ENCODE results near the gene GNG12. TPM values are rescaled to one million over a fixed set of nuclear protein-coding genes. Genes with fewer than 3 reads are reported as not detected.

The GNG12 gene
- total RNA-seq, 6 donors from 2014 or later, result 14.3 to 54.6 (median 45.1) TPM

- peaks cover 0 to 2% (median 0%) of the 10 kb centered on the region in 4 donors for H3K27me3 ChIP-seq
- H3K9me3 ChIP-seq, result no peaks in the 10 kb centered on the region
- H3K36me3 ChIP-seq, result no peaks in the 10 kb centered on the region
- no peak for TF ChIP-seq POLR2AphosphoS5 (IDR thresholded peaks at IDR 0.05)
- TF ChIP-seq, protein P1, sequence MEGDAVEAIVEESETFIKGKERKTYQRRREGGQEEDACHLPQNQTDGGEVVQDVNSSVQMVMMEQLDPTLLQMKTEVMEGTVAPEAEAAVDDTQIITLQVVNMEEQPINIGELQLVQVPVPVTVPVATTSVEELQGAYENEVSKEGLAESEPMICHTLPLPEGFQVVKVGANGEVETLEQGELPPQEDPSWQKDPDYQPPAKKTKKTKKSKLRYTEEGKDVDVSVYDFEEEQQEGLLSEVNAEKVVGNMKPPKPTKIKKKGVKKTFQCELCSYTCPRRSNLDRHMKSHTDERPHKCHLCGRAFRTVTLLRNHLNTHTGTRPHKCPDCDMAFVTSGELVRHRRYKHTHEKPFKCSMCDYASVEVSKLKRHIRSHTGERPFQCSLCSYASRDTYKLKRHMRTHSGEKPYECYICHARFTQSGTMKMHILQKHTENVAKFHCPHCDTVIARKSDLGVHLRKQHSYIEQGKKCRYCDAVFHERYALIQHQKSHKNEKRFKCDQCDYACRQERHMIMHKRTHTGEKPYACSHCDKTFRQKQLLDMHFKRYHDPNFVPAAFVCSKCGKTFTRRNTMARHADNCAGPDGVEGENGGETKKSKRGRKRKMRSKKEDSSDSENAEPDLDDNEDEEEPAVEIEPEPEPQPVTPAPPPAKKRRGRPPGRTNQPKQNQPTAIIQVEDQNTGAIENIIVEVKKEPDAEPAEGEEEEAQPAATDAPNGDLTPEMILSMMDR (IDR thresholded peaks at IDR 0.05), result no peak
- TF ChIP-seq POLR2A (IDR thresholded peaks at IDR 0.05), result no peak
- TF ChIP-seq EP300 (IDR thresholded peaks at IDR 0.05), result no peak
- no peak overlapping the region for H3K27ac ChIP-seq
- ATAC-seq (ENCODE audit: low FRiP score in 2 of 2) (no peak), DNase-seq (no peak)
- no peak overlapping the region for H3K4me3 ChIP-seq
- peaks cover 0 to 7% (median 1%) of the 10 kb centered on the region in 4 donors for H3K4me1 ChIP-seq
Observed at GRCh38 chr1:67843746-67844145, 10.5 kb upstream of the GNG12 start.

DNA sequence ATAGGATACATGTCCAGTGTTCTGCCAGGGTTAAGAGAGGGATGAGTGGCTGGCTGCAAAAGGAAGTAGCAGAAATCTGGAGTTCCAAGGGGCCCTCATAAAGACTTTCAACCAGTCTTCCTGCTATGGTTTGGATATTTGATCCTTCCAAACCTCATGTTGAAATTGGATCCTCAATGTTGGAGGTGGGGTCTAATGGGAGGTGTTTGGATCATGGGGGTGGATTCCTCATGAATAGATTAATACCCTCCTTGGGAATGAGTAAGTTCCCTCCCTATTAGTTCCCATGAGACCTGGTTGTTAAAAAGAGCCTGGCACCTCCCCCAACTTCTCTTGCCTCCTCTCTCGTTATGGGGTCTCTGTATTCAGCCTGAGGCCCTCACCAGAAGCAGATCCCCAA lies 10.1 kb upstream of the GNG12 start:
- no peaks in the 10 kb centered on the region for H3K36me3 ChIP-seq
- ATAC-seq (ENCODE audit: low FRiP score in 2 of 2) (no peak), DNase-seq (no peak)
- peaks cover 0 to 7% (median 1%) of the 10 kb centered on the region in 4 donors for H3K4me1 ChIP-seq
- H3K9me3 ChIP-seq, result no peaks in the 10 kb centered on the region
- no peak overlapping the region for H3K27ac ChIP-seq
- 82 to 100% methylated on average over 1 of the region's 1 CpG for WGBS, 2 donors
- no peaks in the 10 kb centered on the region for H3K27me3 ChIP-seq
- TF ChIP-seq, protein P1 (IDR thresholded peaks at IDR 0.05), result no peak
- no peak for TF ChIP-seq POLR2A (IDR thresholded peaks at IDR 0.05)
- TF ChIP-seq POLR2AphosphoS5 (IDR thresholded peaks at IDR 0.05), result no peak
- no peak for TF ChIP-seq EP300 (IDR thresholded peaks at IDR 0.05)
- no peak overlapping the region for H3K4me3 ChIP-seq

DNA sequence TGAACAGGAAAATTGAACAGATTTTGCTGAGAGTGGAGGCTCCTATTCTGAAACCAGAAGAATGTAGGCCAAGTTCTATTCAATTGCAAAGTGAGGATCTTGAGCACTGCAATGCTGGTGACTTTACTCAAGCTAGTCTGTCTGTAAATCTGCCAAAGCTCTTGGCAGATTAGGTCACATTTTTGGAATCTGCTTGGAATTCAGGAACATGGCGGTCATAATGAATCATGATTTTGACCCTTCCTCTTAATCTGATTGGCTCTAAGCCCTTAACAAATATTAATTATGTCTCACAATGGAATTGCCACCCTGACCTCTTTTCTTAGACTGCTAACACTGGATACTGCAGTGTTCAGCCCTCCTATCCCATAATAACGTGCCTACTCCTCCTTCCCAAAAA lies 7.2 kb upstream of the GNG12 start:
- Histone ChIP-seq H3K4me1 (peaks cover 0 to 7% (median 3%) of the 10 kb centered on the region in 4 donors), H3K4me3 (no peak overlapping the region), H3K9me3 (no peaks in the 10 kb centered on the region), H3K36me3 (no peaks in the 10 kb centered on the region), H3K27ac (no peak overlapping the region), H3K27me3 (no peaks in the 10 kb centered on the region)
- TF ChIP-seq POLR2A (IDR thresholded peaks at IDR 0.05) (no peak), POLR2AphosphoS5 (IDR thresholded peaks at IDR 0.05) (peak in 1 of 2 donors; percentile 39), EP300 (IDR thresholded peaks at IDR 0.05) (peak in 1 of 4 donors; percentile 3)
- TF ChIP-seq, protein P1 (IDR thresholded peaks at IDR 0.05), result no peak
- 34 to 52% methylated on average over 2 of the region's 2 CpGs for WGBS, 2 donors
- ATAC-seq (ENCODE audit: low FRiP score in 2 of 2), result peak; percentile 48 to 72
- DNase-seq, result no peak

DNA sequence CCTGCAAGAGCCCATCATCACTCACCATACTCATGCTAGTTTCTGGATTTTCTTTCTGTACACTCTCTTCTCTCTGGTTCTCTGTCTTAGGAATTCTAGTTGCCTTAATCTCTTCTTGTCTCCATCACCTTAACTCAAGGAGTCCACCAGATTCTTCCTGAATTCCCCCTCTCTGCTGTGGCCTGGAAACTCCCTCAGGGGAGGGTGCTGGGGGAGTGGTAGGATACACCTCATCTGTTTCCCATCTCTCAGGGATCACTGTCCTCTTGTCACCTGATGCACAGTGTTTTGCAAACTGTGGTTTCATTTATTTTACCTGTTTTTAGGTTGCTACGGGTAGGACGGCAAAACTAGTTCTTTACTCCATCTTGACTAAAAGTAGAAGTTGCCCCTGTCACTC lies 6.6 kb upstream of the GNG12 start:
- H3K4me1 ChIP-seq, result peaks cover 0 to 7% (median 3%) of the 10 kb centered on the region in 4 donors
- DNase-seq, result no peak
- 85 to 100% methylated on average over 2 of the region's 2 CpGs for WGBS, 2 donors
- H3K4me3 ChIP-seq, result no peak overlapping the region
- H3K27ac ChIP-seq, result no peak overlapping the region
- H3K9me3 ChIP-seq, result no peaks in the 10 kb centered on the region
- no peaks in the 10 kb centered on the region for H3K36me3 ChIP-seq
- TF ChIP-seq EP300 (IDR thresholded peaks at IDR 0.05) (no peak), POLR2A (IDR thresholded peaks at IDR 0.05) (no peak)
- TF ChIP-seq, protein P1 (IDR thresholded peaks at IDR 0.05), result no peak
- H3K27me3 ChIP-seq, result no peaks in the 10 kb centered on the region
- no peak for ATAC-seq (ENCODE audit: low FRiP score in 2 of 2)

GRCh38 chr1:67838180-67838910 lies 5.1 kb upstream of the GNG12 start:
- ATAC-seq (ENCODE audit: low FRiP score in 2 of 2) (no peak), DNase-seq (no peak)
- Histone ChIP-seq H3K36me3 (no peaks in the 10 kb centered on the region), H3K4me1 (peaks cover 0 to 7% (median 4%) of the 10 kb centered on the region in 4 donors), H3K27ac (no peak overlapping the region), H3K9me3 (no peaks in the 10 kb centered on the region), H3K4me3 (no peak overlapping the region), H3K27me3 (peaks cover 0 to 3% (median 0%) of the 10 kb centered on the region in 4 donors)
- TF ChIP-seq, protein P1 (IDR thresholded peaks at IDR 0.05), result no peak
- TF ChIP-seq EP300 (IDR thresholded peaks at IDR 0.05) (no peak), POLR2AphosphoS5 (IDR thresholded peaks at IDR 0.05) (no peak), POLR2A (IDR thresholded peaks at IDR 0.05) (no peak)
- WGBS, 2 donors, result 53 to 60% methylated on average over 5 of the region's 5 CpGs

Data from upper lobe of left lung (tissue), 6 donors.